Measurements from ENCODE around the gene THBS2. TPM values are rescaled to one million over a fixed set of nuclear protein-coding genes. Genes with fewer than 3 reads are reported as not detected.
"Not testable (repeated sequence)": the region's sequence is repeated elsewhere in the genome, so short reads cannot be mapped to it uniquely, and the experiment has no call there.

Gene THBS2
- total RNA-seq, 1 donor from 2014 or later, result not detected

- intact Hi-C loops (cut with micrococcal nuclease); H3K4me1 Mint-ChIP-seq; DNase-seq; H3K27ac Mint-ChIP-seq; H3K36me3 Mint-ChIP-seq (ENCODE audit: low read depth); H3K27me3 Mint-ChIP-seq; H3K9me3 Mint-ChIP-seq; H3K4me3 Mint-ChIP-seq: not testable (repeated sequence)
Measured at GRCh38 chr6:169196279-169196678, 57.4 kb downstream of the THBS2 start.

DNA sequence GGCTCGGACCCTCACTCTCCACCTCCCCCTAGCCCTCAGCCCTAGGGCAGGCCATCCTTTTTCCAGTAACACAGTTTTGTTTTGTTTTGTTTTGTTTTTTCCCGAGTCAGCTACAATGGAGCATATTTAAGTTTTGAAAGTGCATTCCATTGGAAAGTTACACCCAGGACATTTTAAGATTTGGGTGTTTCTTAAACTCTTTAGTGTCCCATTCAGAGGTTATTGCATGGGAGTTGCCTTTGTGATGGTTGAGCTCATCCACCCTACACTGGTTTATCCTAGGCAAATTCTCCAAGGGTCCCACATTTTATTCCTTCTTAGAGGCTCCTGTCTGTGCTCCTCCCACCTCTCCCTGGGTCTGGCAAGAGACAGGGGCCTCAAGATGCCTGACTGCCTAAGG is 58.9 kb downstream of the THBS2 start:
- intact Hi-C loops (cut with micrococcal nuclease), result no loop called here
- Mint-ChIP-seq H3K27me3 (no peaks in the 10 kb centered on the region), H3K4me1 (no peaks in the 10 kb centered on the region), H3K36me3 (ENCODE audit: low read depth) (no peaks in the 10 kb centered on the region), H3K9me3 (no peaks in the 10 kb centered on the region), H3K4me3 (no peak overlapping the region), H3K27ac (no peak overlapping the region)
- no peak for DNase-seq

DNA sequence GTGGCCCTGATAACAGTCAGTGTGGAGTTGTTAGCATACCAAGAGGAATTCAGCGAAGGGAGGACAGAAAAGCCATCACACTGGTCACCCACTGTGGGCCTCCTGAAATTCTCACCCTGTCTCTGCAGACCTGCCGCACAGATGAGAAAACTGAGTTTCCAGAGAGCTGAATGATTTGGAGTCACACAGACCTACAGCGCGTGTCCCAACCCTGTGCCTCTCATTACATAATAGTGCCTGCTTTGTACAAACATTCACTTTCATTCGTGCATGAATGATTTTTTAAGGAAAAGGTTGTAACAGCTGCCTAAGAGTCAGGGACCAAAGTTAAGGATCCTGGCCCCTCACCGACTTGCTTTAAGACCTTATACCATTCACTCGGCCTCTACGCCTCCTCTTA is 62.7 kb downstream of the THBS2 start:
- Mint-ChIP-seq H3K4me1 (no peaks in the 10 kb centered on the region), H3K27ac (no peak overlapping the region), H3K4me3 (no peak overlapping the region)

DNA sequence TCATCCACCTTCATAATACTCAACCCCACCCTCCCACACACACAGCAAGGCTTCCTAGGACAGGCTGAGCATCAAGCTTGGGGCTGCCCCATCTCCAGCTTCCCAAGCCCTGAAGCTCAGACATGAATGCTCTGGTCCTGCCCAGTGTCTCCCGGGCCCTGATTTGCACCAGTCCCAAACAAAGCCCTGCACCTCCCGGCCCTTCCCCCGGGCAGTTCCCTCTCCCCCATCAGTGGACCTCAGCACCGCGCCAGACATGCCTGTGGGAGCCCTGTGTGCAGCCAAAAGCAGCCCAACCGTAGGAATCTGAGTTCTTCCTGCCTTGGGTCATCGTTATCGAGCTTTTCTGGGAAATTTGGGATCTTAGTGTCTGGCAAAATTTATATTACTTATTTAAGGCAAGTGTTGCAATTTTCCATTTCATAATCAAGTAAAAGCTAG is 63.5 kb downstream of the THBS2 start:
- no peak overlapping the region for H3K27ac Mint-ChIP-seq
- H3K4me1 Mint-ChIP-seq, result no peaks in the 10 kb centered on the region

More for the DNA sequence above, 62.7 kb downstream of the THBS2 start:
- intact Hi-C loops (cut with micrococcal nuclease), result no loop called here
- no peaks in the 10 kb centered on the region for H3K36me3 Mint-ChIP-seq (ENCODE audit: low read depth)
- no peaks in the 10 kb centered on the region for H3K9me3 Mint-ChIP-seq
- no peaks in the 10 kb centered on the region for H3K27me3 Mint-ChIP-seq
- no peak for DNase-seq

GRCh38 chr6:169189686-169190085 is 64.0 kb downstream of the THBS2 start:
- Mint-ChIP-seq H3K9me3 (no peaks in the 10 kb centered on the region), H3K27ac (no peak overlapping the region), H3K27me3 (no peaks in the 10 kb centered on the region), H3K4me1 (no peaks in the 10 kb centered on the region), H3K36me3 (ENCODE audit: low read depth) (no peaks in the 10 kb centered on the region), H3K4me3 (no peak overlapping the region)
- no peak for DNase-seq
- intact Hi-C loops (cut with micrococcal nuclease), result no loop called here

More for the DNA sequence above, 63.5 kb downstream of the THBS2 start:
- DNase-seq, result no peak
- Mint-ChIP-seq H3K4me3 (no peak overlapping the region), H3K27me3 (no peaks in the 10 kb centered on the region), H3K9me3 (no peaks in the 10 kb centered on the region), H3K36me3 (ENCODE audit: low read depth) (no peaks in the 10 kb centered on the region)
- intact Hi-C loops (cut with micrococcal nuclease), result no loop called here

- intact Hi-C loops (cut with micrococcal nuclease), result no loop called here
- H3K4me1 Mint-ChIP-seq, result no peaks in the 10 kb centered on the region
- H3K4me3 Mint-ChIP-seq, result no peak overlapping the region
- H3K27me3 Mint-ChIP-seq, result no peaks in the 10 kb centered on the region
- no peak overlapping the region for H3K27ac Mint-ChIP-seq
- no peaks in the 10 kb centered on the region for H3K36me3 Mint-ChIP-seq (ENCODE audit: low read depth)
- no peak for DNase-seq
- no peaks in the 10 kb centered on the region for H3K9me3 Mint-ChIP-seq
Measured at GRCh38 chr6:169189182-169189581, 64.5 kb downstream of the THBS2 start.

DNA sequence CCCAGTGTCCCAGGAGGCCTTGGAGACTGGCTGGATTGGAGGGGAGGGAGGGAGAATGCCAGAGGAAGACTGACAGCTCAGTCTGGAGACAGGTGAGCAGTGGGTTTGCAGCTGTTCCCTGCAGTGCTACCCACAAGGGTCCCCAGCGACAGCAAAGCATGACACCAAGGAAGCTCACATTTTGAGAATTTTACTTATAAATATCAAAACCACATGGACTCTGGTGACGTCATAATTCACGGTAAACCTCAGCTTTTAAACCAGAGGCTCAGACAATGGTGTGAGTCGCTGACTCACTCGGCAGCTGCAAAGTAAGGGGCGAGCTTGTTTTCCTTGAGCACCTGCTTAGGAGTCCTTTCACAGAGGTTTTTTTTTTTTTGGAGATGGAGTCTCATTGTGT is 65.2 kb downstream of the THBS2 start:
- intact Hi-C loops (cut with micrococcal nuclease), result no loop called here
- DNase-seq, result no peak
- no peaks in the 10 kb centered on the region for H3K4me1 Mint-ChIP-seq
- H3K27ac Mint-ChIP-seq, result no peak overlapping the region
- no peaks in the 10 kb centered on the region for H3K9me3 Mint-ChIP-seq
- no peaks in the 10 kb centered on the region for H3K27me3 Mint-ChIP-seq
- no peak overlapping the region for H3K4me3 Mint-ChIP-seq
- H3K36me3 Mint-ChIP-seq (ENCODE audit: low read depth), result no peaks in the 10 kb centered on the region

- H3K27ac Mint-ChIP-seq, result no peak overlapping the region
- no peaks in the 10 kb centered on the region for H3K27me3 Mint-ChIP-seq
- no peaks in the 10 kb centered on the region for H3K9me3 Mint-ChIP-seq
- H3K4me1 Mint-ChIP-seq, result no peaks in the 10 kb centered on the region
- DNase-seq, result no peak
- intact Hi-C loops (cut with micrococcal nuclease), result no loop called here
- no peak overlapping the region for H3K4me3 Mint-ChIP-seq
- no peaks in the 10 kb centered on the region for H3K36me3 Mint-ChIP-seq (ENCODE audit: low read depth)
Measured at GRCh38 chr6:169188051-169188470, 65.6 kb downstream of the THBS2 start.

DNA sequence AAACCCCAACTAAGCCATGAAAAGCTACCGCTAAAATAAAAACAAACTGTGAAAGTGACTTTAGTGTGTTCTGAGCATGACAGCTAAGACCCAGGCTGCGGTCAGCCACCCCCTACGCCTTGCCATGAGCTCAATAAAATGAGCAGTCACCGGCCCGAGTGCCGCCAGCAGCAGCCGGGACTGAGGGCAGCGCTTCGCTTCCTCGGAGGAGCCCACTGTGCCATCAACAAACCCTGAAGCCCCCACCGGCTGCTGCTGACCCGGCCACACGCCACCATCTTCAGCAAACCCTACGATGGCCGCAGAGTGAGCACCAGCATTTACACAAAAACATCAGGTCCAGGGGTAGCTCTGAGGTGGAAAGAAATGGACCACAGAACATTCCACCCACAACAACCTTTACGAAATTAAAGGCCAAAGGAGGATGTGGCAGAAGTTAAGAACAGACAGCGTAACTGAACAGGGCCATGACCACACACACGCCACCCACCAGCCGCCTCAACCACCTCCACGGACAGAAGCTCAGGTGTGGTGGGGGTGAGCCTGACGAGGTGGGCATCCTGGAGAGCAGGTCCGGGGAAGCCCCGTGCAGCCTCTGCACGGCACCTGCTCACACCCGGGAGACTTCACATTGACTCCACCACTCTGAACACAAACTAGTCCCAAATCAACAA is 67.0 kb downstream of the THBS2 start:
- intact Hi-C loops (cut with micrococcal nuclease), result no loop called here
- no peak overlapping the region for H3K4me3 Mint-ChIP-seq

DNA sequence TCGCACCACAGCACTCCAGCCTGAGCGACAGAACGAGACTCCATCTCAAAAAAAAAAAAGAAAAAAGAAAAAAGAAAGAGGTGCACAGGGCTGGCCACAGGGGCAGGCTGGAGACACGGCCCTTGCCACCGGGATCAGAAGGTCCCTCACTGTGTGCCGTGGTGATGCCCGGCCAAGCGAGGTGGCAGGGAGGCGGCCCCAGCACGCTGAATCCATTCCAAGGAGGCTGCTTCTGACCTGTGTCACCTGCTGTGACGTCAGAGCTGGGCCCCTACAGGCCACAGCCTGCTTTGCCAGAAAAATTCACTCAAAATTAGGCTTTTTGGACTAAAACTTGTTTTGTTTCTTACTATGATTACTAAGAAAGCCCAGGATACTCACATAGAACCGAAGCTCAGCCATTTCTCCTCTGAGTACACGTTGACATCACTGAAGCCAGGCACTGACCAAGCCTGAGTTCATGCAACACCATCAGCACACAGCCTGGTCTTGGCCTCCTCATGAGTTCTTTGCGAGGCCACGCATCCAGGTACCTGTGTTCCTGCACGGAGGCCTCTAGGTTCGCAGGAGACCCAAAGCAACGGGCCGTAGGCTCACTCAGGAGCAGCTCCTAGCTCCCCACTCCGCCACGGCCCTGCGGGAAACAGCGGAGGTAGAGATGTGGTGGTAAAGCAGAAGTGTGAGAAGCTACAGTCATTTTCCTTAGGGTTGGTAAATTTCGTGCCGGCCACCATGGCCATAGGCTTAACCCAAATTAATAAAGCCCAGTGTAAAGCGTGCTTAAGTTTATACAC is 67.8 kb downstream of the THBS2 start:
- no peak for DNase-seq
- no peak overlapping the region for H3K4me3 Mint-ChIP-seq
- H3K27me3 Mint-ChIP-seq, result no peaks in the 10 kb centered on the region
- no peak overlapping the region for H3K27ac Mint-ChIP-seq
- no peaks in the 10 kb centered on the region for H3K36me3 Mint-ChIP-seq (ENCODE audit: low read depth)
- intact Hi-C loops (cut with micrococcal nuclease), result no loop called here
- H3K4me1 Mint-ChIP-seq, result no peaks in the 10 kb centered on the region
- no peaks in the 10 kb centered on the region for H3K9me3 Mint-ChIP-seq

More for the DNA sequence above, 67.0 kb downstream of the THBS2 start:
- no peaks in the 10 kb centered on the region for H3K36me3 Mint-ChIP-seq (ENCODE audit: low read depth)
- H3K4me1 Mint-ChIP-seq, result no peaks in the 10 kb centered on the region
- no peaks in the 10 kb centered on the region for H3K27me3 Mint-ChIP-seq
- no peaks in the 10 kb centered on the region for H3K9me3 Mint-ChIP-seq
- H3K27ac Mint-ChIP-seq, result no peak overlapping the region
- no peak for DNase-seq

DNA sequence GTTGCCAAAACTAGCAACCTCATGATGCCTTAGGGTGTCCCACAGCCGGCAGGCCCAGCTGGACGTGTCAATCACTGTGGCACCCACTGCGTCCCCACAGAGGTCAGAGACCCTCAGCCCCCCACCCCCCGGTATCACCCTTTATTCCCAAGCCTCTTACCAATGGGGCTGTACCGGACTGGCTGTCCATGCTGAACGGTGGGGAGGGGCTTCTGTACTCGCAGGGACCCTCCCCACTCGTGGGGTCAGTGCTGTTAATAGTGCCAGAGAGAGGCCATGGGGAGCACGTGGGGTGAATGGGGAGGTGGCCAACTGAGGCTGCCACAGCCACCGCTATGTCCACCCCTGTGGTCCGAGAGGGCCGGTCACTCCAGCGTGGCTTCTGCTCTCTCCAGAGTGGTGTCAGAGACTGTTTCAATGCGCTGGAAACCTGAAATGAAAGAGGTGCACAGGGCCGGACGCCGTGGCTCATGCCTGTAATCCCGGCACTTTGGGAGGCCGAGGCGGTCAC is 68.6 kb downstream of the THBS2 start:
- no peak overlapping the region for H3K4me3 Mint-ChIP-seq
- intact Hi-C loops (cut with micrococcal nuclease), result no loop called here
- no peaks in the 10 kb centered on the region for H3K9me3 Mint-ChIP-seq
- H3K27ac Mint-ChIP-seq, result no peak overlapping the region
- no peak for DNase-seq
- no peaks in the 10 kb centered on the region for H3K27me3 Mint-ChIP-seq
- H3K36me3 Mint-ChIP-seq (ENCODE audit: low read depth), result no peaks in the 10 kb centered on the region
- H3K4me1 Mint-ChIP-seq, result no peaks in the 10 kb centered on the region

DNA sequence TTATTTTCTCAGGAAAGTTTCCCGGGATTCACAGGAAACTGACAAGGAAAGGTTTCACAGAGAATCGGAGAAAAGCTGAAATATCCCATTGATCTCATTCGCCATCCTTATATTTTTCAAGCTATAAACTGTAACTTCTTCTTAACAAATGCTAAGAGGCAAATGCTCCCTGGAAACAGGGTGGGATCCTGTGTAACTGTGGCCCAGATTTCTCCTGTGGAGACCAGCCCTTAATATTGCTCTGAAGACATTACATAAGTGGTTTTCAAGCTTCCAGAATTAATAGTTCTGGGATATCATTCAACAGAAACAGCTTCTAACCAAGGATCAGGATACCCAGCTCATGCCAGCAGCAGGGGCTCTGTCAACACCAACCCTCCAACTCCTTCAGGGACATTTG is 69.2 kb downstream of the THBS2 start:
- Mint-ChIP-seq H3K9me3 (no peaks in the 10 kb centered on the region), H3K4me1 (no peaks in the 10 kb centered on the region), H3K36me3 (ENCODE audit: low read depth) (no peaks in the 10 kb centered on the region), H3K27me3 (peaks cover 1% of the 10 kb centered on the region), H3K27ac (no peak overlapping the region), H3K4me3 (no peak overlapping the region)
- intact Hi-C loops (cut with micrococcal nuclease), result no loop called here
- DNase-seq, result no peak

DNA sequence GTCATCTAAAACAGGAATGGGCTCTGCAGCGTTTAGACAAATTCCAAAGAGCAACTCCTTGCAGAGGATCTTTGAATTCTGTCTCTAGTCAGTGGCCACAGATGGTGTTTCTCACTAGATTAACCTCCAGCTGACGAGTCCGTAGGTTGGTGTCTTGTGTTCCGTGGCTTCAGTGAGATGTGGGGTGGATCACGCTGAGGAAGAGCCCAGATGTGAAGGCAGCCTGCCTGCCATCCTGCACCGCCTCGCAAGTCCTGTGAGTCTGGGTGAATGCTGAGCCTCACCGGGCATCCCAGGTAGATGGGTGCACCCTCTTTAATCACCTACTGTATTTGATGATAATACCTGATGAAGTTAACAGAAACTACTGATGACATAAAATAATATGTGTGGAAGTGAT is 70.4 kb downstream of the THBS2 start:
- Mint-ChIP-seq H3K27me3 (peaks cover 2% of the 10 kb centered on the region), H3K9me3 (no peaks in the 10 kb centered on the region), H3K4me3 (no peak overlapping the region), H3K27ac (no peak overlapping the region), H3K36me3 (ENCODE audit: low read depth) (no peaks in the 10 kb centered on the region), H3K4me1 (no peaks in the 10 kb centered on the region)
- DNase-seq, result no peak
- intact Hi-C loops (cut with micrococcal nuclease), result no loop called here

DNA sequence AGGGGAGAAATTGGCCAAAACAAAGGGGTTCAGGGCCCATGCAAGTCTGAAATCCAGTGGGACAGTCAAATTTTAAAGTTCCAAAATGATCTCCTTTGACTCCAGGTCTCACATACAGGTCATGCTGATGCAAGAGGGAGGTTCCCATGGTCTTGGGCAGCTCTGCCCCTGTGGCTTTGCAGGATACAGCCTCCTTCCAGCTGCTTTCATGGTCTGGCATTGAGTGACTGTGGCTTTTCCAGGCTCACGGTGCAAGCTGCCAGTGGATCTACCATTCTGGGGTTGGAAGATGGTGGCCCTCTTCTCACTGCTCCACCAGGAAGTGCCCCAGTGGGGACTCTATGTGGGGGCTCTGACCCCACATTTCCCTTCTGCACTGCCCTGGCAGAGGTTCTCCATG is 73.8 kb downstream of the THBS2 start:
- H3K9me3 Mint-ChIP-seq; H3K36me3 Mint-ChIP-seq (ENCODE audit: low read depth); H3K27me3 Mint-ChIP-seq; H3K4me3 Mint-ChIP-seq; intact Hi-C loops (cut with micrococcal nuclease); H3K4me1 Mint-ChIP-seq; H3K27ac Mint-ChIP-seq; DNase-seq: not testable (repeated sequence)
